GM19452 (cell line): ENCODE data around the gene GUCY1A1.
A peak's percentile ranks its signal among the peaks of the same experiment; 100 is the strongest.

ENCODE experiments used
- ATAC-seq: cut with Tn5 transposase; IDR thresholded peaks from one replicate; pipeline ENCODE4 v1.9.1; 2021; ENCODE audit not compliant: unreplicated experiment

The GUCY1A1 gene

GRCh38 chr4:155658681-155659064 lies 8.0 kb upstream of the GUCY1A1 start:
- no peak for ATAC-seq

GRCh38 chr4:155659176-155659575 lies 7.5 kb upstream of the GUCY1A1 start:
- ATAC-seq: no peak

GRCh38 chr4:155660436-155660835 lies 6.2 kb upstream of the GUCY1A1 start:
- ATAC-seq: no peak

GRCh38 chr4:155665054-155665453 lies 1.6 kb upstream of the GUCY1A1 start:
- no peak for ATAC-seq

- ATAC-seq: peak; percentile 57
Observed at GRCh38 chr4:155667222-155667567, 547 bp downstream of the GUCY1A1 start.

- ATAC-seq: peak; percentile 60
Observed at GRCh38 chr4:155667568-155668511, 1.2 kb downstream of the GUCY1A1 start.

GRCh38 chr4:155668707-155669220 lies 2.1 kb downstream of the GUCY1A1 start:
- ATAC-seq: no peak

- no peak for ATAC-seq
Observed at GRCh38 chr4:155672342-155672741, 5.7 kb downstream of the GUCY1A1 start.

GRCh38 chr4:155673453-155673979 lies 6.9 kb downstream of the GUCY1A1 start:
- no peak for ATAC-seq

- ATAC-seq: no peak
Observed at GRCh38 chr4:155674669-155675071, 8.0 kb downstream of the GUCY1A1 start.

GRCh38 chr4:155675709-155676429 lies 9.2 kb downstream of the GUCY1A1 start:
- no peak for ATAC-seq

- no peak for ATAC-seq
Observed at GRCh38 chr4:155676430-155676825, 9.8 kb downstream of the GUCY1A1 start.

- ATAC-seq: no peak
Observed at GRCh38 chr4:155678011-155678410, 11.4 kb downstream of the GUCY1A1 start.

- no peak for ATAC-seq
Observed at GRCh38 chr4:155679343-155679742, 12.7 kb downstream of the GUCY1A1 start.

- ATAC-seq: no peak
Observed at GRCh38 chr4:155681886-155682285, 15.2 kb downstream of the GUCY1A1 start.

- ATAC-seq: no peak
Observed at GRCh38 chr4:155684423-155684822, 17.8 kb downstream of the GUCY1A1 start.

GRCh38 chr4:155684892-155685541 lies 18.4 kb downstream of the GUCY1A1 start:
- ATAC-seq: no peak

GRCh38 chr4:155687380-155687982 lies 20.8 kb downstream of the GUCY1A1 start:
- ATAC-seq: no peak

- ATAC-seq: no peak
Observed at GRCh38 chr4:155688211-155688610, 21.6 kb downstream of the GUCY1A1 start.

- no peak for ATAC-seq
Observed at GRCh38 chr4:155688860-155689259, 22.2 kb downstream of the GUCY1A1 start.
